Measurements from ENCODE around the gene KCND1.

- TF ChIP-seq CTCF (IDR thresholded peaks at IDR 0.05) (no peak), POLR2A (IDR thresholded peaks at IDR 0.05) (no peak)
These were observed 36.9 kb downstream of the KCND1 start for GRCh38 chrX:48934581-48935300.

Measured in tibial nerve (tissue), 3 donors.